Liver (tissue), 9 donors: ENCODE results near the gene ARMS2. TPM values are rescaled to one million over a fixed set of nuclear protein-coding genes. Genes with fewer than 3 reads are reported as not detected.
A peak's percentile ranks its signal among the peaks of the same experiment; 100 is the strongest.

Experiments used
- DNase-seq: peaks from one replicate; pipeline ENCODE4 v3.0.0-alpha.2; 2017; ENCODE audit warnings: low spot score
- H3K27ac ChIP-seq, 2 donors: one replicate each; pipeline ENCODE4 v1.7.0; 2013; ENCODE audit warnings: inconsistent platforms in 2 of 2, low read length in 2 of 2, control low read depth in 1 of 2, low read depth in 1 of 2, mild to moderate bottlenecking in 1 of 2
- H3K27me3 ChIP-seq, 4 donors: one replicate each; pipeline versions ENCODE4 v1.6.1 to v1.7.0; 2013; ENCODE audit warnings: low read length in 3 of 4, inconsistent platforms in 1 of 4, mild to moderate bottlenecking in 1 of 4, moderate library complexity in 1 of 4; ENCODE audit not compliant: control insufficient read depth in 4 of 4, insufficient read depth in 4 of 4
- H3K36me3 ChIP-seq, 4 donors: one replicate each; pipeline versions ENCODE4 v1.6.1 to v1.7.0; 2013; ENCODE audit warnings: low read length in 3 of 4, mild to moderate bottlenecking in 3 of 4, low read depth in 1 of 4, moderate library complexity in 1 of 4; ENCODE audit not compliant: control insufficient read depth in 4 of 4, insufficient read depth in 3 of 4
- H3K4me1 ChIP-seq, 4 donors: one replicate each; pipeline versions ENCODE4 v1.6.1 to v1.7.0; 2013; ENCODE audit warnings: low read length in 3 of 4, mild to moderate bottlenecking in 3 of 4, moderate library complexity in 1 of 4; ENCODE audit not compliant: control insufficient read depth in 4 of 4, insufficient read depth in 4 of 4
- H3K4me3 ChIP-seq, 3 donors: one replicate each; pipeline versions ENCODE4 v1.6.1 to v1.7.0; 2013; ENCODE audit warnings: low read length in 3 of 3, control low read depth in 1 of 3, low read depth in 1 of 3, mild to moderate bottlenecking in 1 of 3
- H3K9ac ChIP-seq, 2 donors: one replicate each; pipeline ENCODE4 v1.7.0; 2013; ENCODE audit warnings: low read length in 2 of 2, mild to moderate bottlenecking in 2 of 2, moderate library complexity in 2 of 2, control low read depth in 1 of 2, low read depth in 1 of 2
- H3K9me3 ChIP-seq, 4 donors: one replicate each; pipeline versions ENCODE4 v1.6.1 to v1.7.0; 2013; ENCODE audit warnings: low read length in 3 of 4; ENCODE audit not compliant: control insufficient read depth in 4 of 4
- EGR1 ChIP-seq, 2 donors: IDR thresholded peaks; 2 replicates each; pipeline ENCODE4 v1.6.1; 2016 to 2018; ENCODE audit warnings: antibody characterized with exemption in 2 of 2, low read depth in 2 of 2
- FOXA1 ChIP-seq: IDR thresholded peaks from 2 replicates; pipeline ENCODE4 v1.6.1; 2016; ENCODE audit warnings: antibody characterized with exemption
- FOXA2 ChIP-seq: IDR thresholded peaks from 2 replicates; pipeline ENCODE4 v1.6.1; 2016; ENCODE audit warnings: antibody characterized with exemption
- GABPA ChIP-seq, 2 donors: IDR thresholded peaks in 1 of 2; conservative IDR thresholded peaks in 1 of 2; 2 replicates each; pipeline ENCODE4 v1.6.1; 2016; ENCODE audit warnings: antibody characterized with exemption in 2 of 2, mild to moderate bottlenecking in 1 of 2, moderate library complexity in 1 of 2
- HNF4A ChIP-seq, 2 donors: conservative IDR thresholded peaks; 2 replicates each; pipeline ENCODE4 v1.6.1; 2016; ENCODE audit warnings: antibody characterized with exemption in 2 of 2, mild to moderate bottlenecking in 2 of 2
- HNF4G ChIP-seq: IDR thresholded peaks from 2 replicates; pipeline ENCODE4 v1.6.1; 2016; ENCODE audit warnings: antibody characterized with exemption
- JUND ChIP-seq, 2 donors: IDR thresholded peaks; 2 replicates each; pipeline ENCODE4 v1.6.1; 2016; ENCODE audit warnings: antibody characterized with exemption in 2 of 2
- MAX ChIP-seq: IDR thresholded peaks from 2 replicates; pipeline ENCODE4 v1.6.1; 2016; ENCODE audit warnings: antibody characterized with exemption
- NR2F2 ChIP-seq: IDR thresholded peaks from 2 replicates; pipeline ENCODE4 v1.6.1; 2016; ENCODE audit warnings: antibody characterized with exemption
- RAD21 ChIP-seq, 2 donors: IDR thresholded peaks; 2 replicates each; pipeline ENCODE4 v1.6.1; 2016; ENCODE audit warnings: antibody characterized with exemption in 2 of 2, mild to moderate bottlenecking in 2 of 2
- REST ChIP-seq: IDR thresholded peaks from 2 replicates; pipeline ENCODE4 v1.6.1; 2016; ENCODE audit warnings: antibody characterized with exemption, mild to moderate bottlenecking
- RXRA ChIP-seq, 2 donors: IDR thresholded peaks; 2 replicates each; pipeline ENCODE4 v1.6.1; 2017 to 2018; ENCODE audit warnings: antibody characterized with exemption in 2 of 2, mild to moderate bottlenecking in 1 of 2
- SP1 ChIP-seq: IDR thresholded peaks from 2 replicates; pipeline ENCODE4 v1.6.1; 2018; ENCODE audit warnings: antibody characterized with exemption, mild to moderate bottlenecking
- TAF1 ChIP-seq: conservative IDR thresholded peaks from 2 replicates; pipeline ENCODE4 v1.6.1; 2016; ENCODE audit warnings: antibody characterized with exemption, mild to moderate bottlenecking
- YY1 ChIP-seq: IDR thresholded peaks from 2 replicates; pipeline ENCODE4 v1.6.1; 2016; ENCODE audit warnings: antibody characterized with exemption, mild to moderate bottlenecking
- ZBTB33 ChIP-seq: IDR thresholded peaks from 2 replicates; pipeline ENCODE4 v1.6.1; 2016; ENCODE audit warnings: antibody characterized with exemption
- WGBS: extraction: QIAGEN DNeasy Blood & Tissue Kit; methylation state at CpG from one replicate; pipeline ENCODE4 v1.1.7; 2013; 5-methylcytosine and 5-hydroxymethylcytosine counted together
- polyA plus RNA-seq, 2 donors: library from polyadenylated mRNA; stranded (reverse) in 1 of 2; unstranded in 1 of 2; fragments of 200-250 nt in 1 of 2; fragments of >200 nt in 1 of 2; fragmentation: Nextera tagmentation in 1 of 2; extraction: Ambion mirVana in 1 of 2; gene quantifications; one replicate each; pipeline versions ENCODE4 v1.2.1 to v1.2.3, GENCODE V29; 2013 to 2015
- total RNA-seq, 2 donors: library from RNA; depleted of rRNA; stranded (reverse); fragments of >200 nt; gene quantifications; one replicate each; pipeline ENCODE4 v1.2.3, GENCODE V29; 2014
- TF ChIP-seq, protein P1 (sequence below): IDR thresholded peaks from 2 replicates; pipeline ENCODE4 v1.6.1; 2016; ENCODE audit warnings: antibody characterized with exemption
- TF ChIP-seq, protein P2 (sequence below): fragments of 150-350 bp; IDR thresholded peaks from 2 replicates; pipeline ENCODE4 v1.5.1; 2017; ENCODE audit warnings: improper control_type of control experiment, low read depth, low read length; ENCODE audit not compliant: missing input control
- donor health status: healthy.
- donor health status: healthy.
- donor health status: healthy.
- donor health status: healthy.
- donor health status: healthy.

The ARMS2 gene
- total and polyA plus RNA-seq, 4 donors, result 0.17 TPM; not detected in 3

DNA sequence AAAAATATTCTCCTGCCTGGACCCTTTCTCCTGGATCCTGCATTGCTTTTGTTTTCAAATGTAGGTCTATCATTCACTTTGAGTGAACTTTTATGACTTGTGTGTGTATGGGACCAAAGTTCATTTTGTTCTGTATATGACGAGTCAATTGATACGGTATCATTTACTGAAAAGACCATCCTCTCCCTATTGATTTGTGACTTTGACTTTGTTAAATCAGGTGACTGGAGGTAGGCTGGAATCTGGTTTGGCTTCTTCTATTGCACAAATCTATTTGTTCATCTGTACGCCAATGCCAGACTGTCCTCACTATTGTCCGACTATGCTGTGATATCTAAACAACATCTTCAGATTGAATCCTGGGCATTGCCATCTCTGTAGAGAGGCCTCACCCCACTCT is 5.3 kb upstream of the ARMS2 start:
- 31% methylated on average over 4 of the region's 4 CpGs for WGBS

More for the DNA sequence above, 5.3 kb upstream of the ARMS2 start:
- Histone ChIP-seq H3K9ac (peak overlapping the region in 1 of 2 donors; percentile 20), H3K27ac (peak overlapping the region in 1 of 2 donors; percentile 49), H3K36me3 (no peaks in the 10 kb centered on the region), H3K9me3 (no peaks in the 10 kb centered on the region), H3K4me1 (peaks cover 5 to 13% (median 9%) of the 10 kb centered on the region in 4 donors), H3K4me3 (no peak overlapping the region), H3K27me3 (no peaks in the 10 kb centered on the region)
- TF ChIP-seq EGR1 (IDR thresholded peaks at IDR 0.05; ENCODE audit: low read depth in 2 of 2), result no peak
- peak; percentile 86 for TF ChIP-seq SP1
- TF ChIP-seq HNF4A (conservative IDR thresholded peaks at IDR 0.05), result peak; percentile 83 to 86
- peak in 1 of 2 donors; percentile 71 for TF ChIP-seq JUND (IDR thresholded peaks at IDR 0.05)
- peak in 1 of 2 donors; percentile 15 for TF ChIP-seq RAD21 (IDR thresholded peaks at IDR 0.05)
- TF ChIP-seq ZBTB33, result peak; percentile 68
- TF ChIP-seq, protein P1, sequence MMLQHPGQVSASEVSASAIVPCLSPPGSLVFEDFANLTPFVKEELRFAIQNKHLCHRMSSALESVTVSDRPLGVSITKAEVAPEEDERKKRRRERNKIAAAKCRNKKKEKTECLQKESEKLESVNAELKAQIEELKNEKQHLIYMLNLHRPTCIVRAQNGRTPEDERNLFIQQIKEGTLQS, result no peak
- TF ChIP-seq FOXA2, result peak; percentile 50
- TF ChIP-seq, protein P2, sequence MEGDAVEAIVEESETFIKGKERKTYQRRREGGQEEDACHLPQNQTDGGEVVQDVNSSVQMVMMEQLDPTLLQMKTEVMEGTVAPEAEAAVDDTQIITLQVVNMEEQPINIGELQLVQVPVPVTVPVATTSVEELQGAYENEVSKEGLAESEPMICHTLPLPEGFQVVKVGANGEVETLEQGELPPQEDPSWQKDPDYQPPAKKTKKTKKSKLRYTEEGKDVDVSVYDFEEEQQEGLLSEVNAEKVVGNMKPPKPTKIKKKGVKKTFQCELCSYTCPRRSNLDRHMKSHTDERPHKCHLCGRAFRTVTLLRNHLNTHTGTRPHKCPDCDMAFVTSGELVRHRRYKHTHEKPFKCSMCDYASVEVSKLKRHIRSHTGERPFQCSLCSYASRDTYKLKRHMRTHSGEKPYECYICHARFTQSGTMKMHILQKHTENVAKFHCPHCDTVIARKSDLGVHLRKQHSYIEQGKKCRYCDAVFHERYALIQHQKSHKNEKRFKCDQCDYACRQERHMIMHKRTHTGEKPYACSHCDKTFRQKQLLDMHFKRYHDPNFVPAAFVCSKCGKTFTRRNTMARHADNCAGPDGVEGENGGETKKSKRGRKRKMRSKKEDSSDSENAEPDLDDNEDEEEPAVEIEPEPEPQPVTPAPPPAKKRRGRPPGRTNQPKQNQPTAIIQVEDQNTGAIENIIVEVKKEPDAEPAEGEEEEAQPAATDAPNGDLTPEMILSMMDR, result no peak
- peak; percentile 66 to 83 for TF ChIP-seq RXRA (IDR thresholded peaks at IDR 0.05)
- peak; percentile 31 for TF ChIP-seq MAX
- no peak for TF ChIP-seq TAF1
- TF ChIP-seq YY1, result peak; percentile 65
- no peak for TF ChIP-seq FOXA1
- no peak for TF ChIP-seq GABPA (IDR thresholded peaks at IDR 0.05 in 1 of 2, conservative IDR thresholded peaks at IDR 0.05 in 1 of 2)
- no peak for TF ChIP-seq NR2F2
- TF ChIP-seq REST, result peak; percentile 69
- peak; percentile 47 for TF ChIP-seq HNF4G
- no peak for DNase-seq
